Parathyroid adenoma (tissue), 2 donors: ENCODE measurements around the gene TMED7.
"Not testable (repeated sequence)": the region's sequence is repeated elsewhere in the genome, so short reads cannot be mapped to it uniquely, and the experiment has no call there.

Experiments used
- H2AFZ ChIP-seq: fragments of 300-600 bp; sonication (generic); one replicate; pipeline ENCODE4 v1.7.0; 2017; ENCODE audit warnings: antibody characterized with exemption, mild to moderate bottlenecking
- H3K27ac ChIP-seq: fragments of 300-600 bp; sonication (generic); one replicate; pipeline ENCODE4 v1.7.0; 2017
- H3K27me3 ChIP-seq: fragments of 300-600 bp; sonication (generic); one replicate; pipeline ENCODE4 v1.7.0; 2017; ENCODE audit warnings: low read length; ENCODE audit not compliant: control insufficient read depth, insufficient read depth
- H3K36me3 ChIP-seq: fragments of 300-600 bp; sonication (generic); one replicate; pipeline ENCODE4 v1.7.0; 2017; ENCODE audit warnings: low read length; ENCODE audit not compliant: control insufficient read depth, insufficient read depth
- H3K4me1 ChIP-seq: fragments of 300-600 bp; sonication (generic); one replicate; pipeline ENCODE4 v1.7.0; 2017; ENCODE audit warnings: control low read depth
- H3K4me2 ChIP-seq: fragments of 300-600 bp; sonication (generic); one replicate; pipeline ENCODE4 v1.7.0; 2017; ENCODE audit warnings: low read length
- H3K4me3 ChIP-seq: fragments of 300-600 bp; sonication (generic); one replicate; pipeline ENCODE4 v1.7.0; 2017; ENCODE audit warnings: low read depth, low read length
- H3K79me2 ChIP-seq: fragments of 300-600 bp; sonication (generic); one replicate; pipeline ENCODE4 v1.7.0; 2017; ENCODE audit warnings: control low read depth
- H3K9ac ChIP-seq: fragments of 300-600 bp; sonication (generic); one replicate; pipeline ENCODE4 v1.7.0; 2017; ENCODE audit warnings: mild to moderate bottlenecking
- H3K9me3 ChIP-seq: fragments of 300-600 bp; sonication (generic); one replicate; pipeline ENCODE4 v1.7.0; 2017; ENCODE audit warnings: low read length; ENCODE audit not compliant: control insufficient read depth
- TF ChIP-seq, protein P1 (sequence below): fragments of 300-600 bp; sonication (generic); IDR thresholded peaks from one replicate; pipeline ENCODE4 v1.7.0; 2017; ENCODE audit warnings: antibody characterized with exemption, mild to moderate bottlenecking
- donor health status: primary hyperparathyroidism.

Gene TMED7

DNA sequence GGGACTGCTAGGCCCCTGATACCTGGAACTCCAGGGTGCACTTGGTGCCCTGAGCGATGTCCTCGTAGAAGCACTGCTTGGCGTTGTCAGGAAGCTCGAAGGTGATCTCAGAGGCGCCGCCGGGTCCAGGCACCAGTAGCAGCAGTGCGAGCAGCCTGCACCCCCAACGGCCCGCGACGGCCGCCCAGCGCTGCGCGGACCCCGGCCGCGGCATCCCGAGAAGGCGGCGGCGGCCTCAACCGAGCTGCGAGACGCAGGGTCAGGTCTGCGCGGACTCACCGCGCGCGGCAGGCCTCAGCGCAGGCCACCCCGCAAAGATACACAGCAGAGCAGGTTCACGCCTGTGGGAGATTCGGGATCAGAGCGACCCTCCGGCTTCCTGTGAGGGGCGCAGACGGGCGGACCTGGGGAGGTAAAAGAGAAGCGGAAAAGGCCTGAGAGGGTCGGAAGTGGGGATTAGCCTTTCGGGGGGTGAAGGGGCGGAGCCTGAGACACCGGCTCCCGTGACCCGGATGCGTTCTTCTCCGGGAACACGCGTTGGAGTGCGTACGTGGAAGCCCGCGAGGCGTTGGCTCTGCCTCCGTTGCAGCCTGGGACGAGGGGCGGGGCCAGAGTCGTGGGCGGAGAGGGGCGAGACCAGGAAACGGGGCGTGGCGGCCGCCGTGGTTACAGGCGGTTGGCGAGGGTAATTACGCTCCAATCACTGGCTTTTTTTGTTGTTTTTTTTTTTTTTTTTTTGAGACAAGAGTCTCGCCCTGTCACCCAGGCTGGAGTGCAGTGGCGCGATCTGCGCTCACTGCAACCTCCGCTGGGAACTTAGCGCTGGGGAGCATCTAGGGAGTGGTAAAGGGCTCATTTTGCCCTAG lies at the start of gene TMED7:
Gene TMED7, minus strand, starts transcription at position 458 of the 866 bp plus-strand sequence. Its CDS starts 244 bp downstream, at position 214.
- Histone ChIP-seq H3K9ac (peak within 1 kb of the TSS; percentile 74), H3K4me2 (peak within 1 kb of the TSS; percentile 96), H3K27ac (peak within 1 kb of the TSS; percentile 81), H3K4me3 (peak within 1 kb of the TSS; percentile 99), H3K27me3 (no peaks in the 10 kb centered on the region), H3K4me1 (peaks cover 3% of the 10 kb centered on the region), H2AFZ (peak within 1 kb of the TSS; percentile 78), H3K9me3 (no peaks in the 10 kb centered on the region), H3K79me2 (peaks cover 18% of the 10 kb centered on the region), H3K36me3 (no peaks in the 10 kb centered on the region)
- TF ChIP-seq, protein P1, sequence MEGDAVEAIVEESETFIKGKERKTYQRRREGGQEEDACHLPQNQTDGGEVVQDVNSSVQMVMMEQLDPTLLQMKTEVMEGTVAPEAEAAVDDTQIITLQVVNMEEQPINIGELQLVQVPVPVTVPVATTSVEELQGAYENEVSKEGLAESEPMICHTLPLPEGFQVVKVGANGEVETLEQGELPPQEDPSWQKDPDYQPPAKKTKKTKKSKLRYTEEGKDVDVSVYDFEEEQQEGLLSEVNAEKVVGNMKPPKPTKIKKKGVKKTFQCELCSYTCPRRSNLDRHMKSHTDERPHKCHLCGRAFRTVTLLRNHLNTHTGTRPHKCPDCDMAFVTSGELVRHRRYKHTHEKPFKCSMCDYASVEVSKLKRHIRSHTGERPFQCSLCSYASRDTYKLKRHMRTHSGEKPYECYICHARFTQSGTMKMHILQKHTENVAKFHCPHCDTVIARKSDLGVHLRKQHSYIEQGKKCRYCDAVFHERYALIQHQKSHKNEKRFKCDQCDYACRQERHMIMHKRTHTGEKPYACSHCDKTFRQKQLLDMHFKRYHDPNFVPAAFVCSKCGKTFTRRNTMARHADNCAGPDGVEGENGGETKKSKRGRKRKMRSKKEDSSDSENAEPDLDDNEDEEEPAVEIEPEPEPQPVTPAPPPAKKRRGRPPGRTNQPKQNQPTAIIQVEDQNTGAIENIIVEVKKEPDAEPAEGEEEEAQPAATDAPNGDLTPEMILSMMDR, result no peak

GRCh38 chr5:115674782-115675181 lies 48.9 kb upstream of the TMED7 start:
- not testable (repeated sequence) for H3K4me3 ChIP-seq, H3K79me2 ChIP-seq, H3K27me3 ChIP-seq, H2AFZ ChIP-seq, H3K9me3 ChIP-seq, H3K27ac ChIP-seq, H3K36me3 ChIP-seq, H3K4me2 ChIP-seq, H3K9ac ChIP-seq, H3K4me1 ChIP-seq

- Histone ChIP-seq H3K36me3 (no peaks in the 10 kb centered on the region), H3K9ac (no peak overlapping the region), H3K4me3 (no peak overlapping the region), H3K9me3 (no peaks in the 10 kb centered on the region), H3K4me1 (no peaks in the 10 kb centered on the region), H3K4me2 (no peak overlapping the region), H3K79me2 (no peaks in the 10 kb centered on the region), H3K27ac (no peak overlapping the region), H3K27me3 (no peaks in the 10 kb centered on the region), H2AFZ (no peak overlapping the region)
- TF ChIP-seq, protein P1, result no peak
Measured at GRCh38 chr5:115673596-115673995, 47.8 kb upstream of the TMED7 start.

DNA sequence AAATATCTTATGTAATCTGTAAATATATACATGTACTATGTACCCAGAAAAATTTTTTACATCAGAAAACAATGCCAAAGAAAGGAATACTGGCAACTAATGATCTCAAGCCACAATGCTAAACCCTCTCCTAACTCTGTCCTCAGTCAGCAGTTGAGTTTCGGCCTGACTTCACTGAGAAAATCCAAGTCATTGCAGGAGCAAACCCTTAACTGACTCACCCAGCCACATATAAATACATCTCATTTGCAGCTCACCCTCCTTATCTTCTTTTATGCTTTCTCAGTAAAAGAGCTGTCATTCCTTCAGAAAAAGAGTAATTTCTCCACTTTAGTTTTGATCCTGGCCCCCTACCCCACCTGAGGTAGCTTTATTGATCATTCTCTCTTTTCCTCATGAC lies 46.1 kb upstream of the TMED7 start:
- TF ChIP-seq, protein P1, result no peak
- H3K27ac ChIP-seq, result no peak overlapping the region
- H2AFZ ChIP-seq, result no peak overlapping the region
- H3K4me2 ChIP-seq, result no peak overlapping the region
- no peaks in the 10 kb centered on the region for H3K4me1 ChIP-seq
- no peaks in the 10 kb centered on the region for H3K27me3 ChIP-seq
- H3K79me2 ChIP-seq, result no peaks in the 10 kb centered on the region
- no peak overlapping the region for H3K9ac ChIP-seq
- no peaks in the 10 kb centered on the region for H3K9me3 ChIP-seq
- no peaks in the 10 kb centered on the region for H3K36me3 ChIP-seq
- no peak overlapping the region for H3K4me3 ChIP-seq

DNA sequence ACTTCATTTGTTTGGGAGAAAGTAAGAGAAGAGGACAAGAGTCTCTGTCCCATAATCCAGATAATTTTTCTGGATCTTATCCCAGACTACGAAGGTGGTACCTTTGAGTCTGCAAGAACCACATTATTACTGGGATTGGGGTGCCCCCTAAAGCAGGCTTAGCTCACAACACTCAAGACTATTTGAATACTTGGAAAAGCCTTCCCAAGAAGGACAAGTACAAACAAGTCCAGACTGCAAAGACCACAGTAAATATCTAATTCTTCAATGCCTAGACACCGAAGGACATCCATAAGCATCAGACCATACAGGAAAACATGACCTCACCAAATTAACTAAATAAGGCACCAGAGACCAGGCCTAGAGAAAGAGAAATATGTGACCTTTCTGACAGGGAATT lies 40.2 kb upstream of the TMED7 start:
- Histone ChIP-seq H3K27ac (no peak overlapping the region), H3K27me3 (no peaks in the 10 kb centered on the region), H3K79me2 (no peaks in the 10 kb centered on the region), H3K4me2 (no peak overlapping the region), H3K36me3 (no peaks in the 10 kb centered on the region), H2AFZ (no peak overlapping the region), H3K4me1 (no peaks in the 10 kb centered on the region), H3K4me3 (no peak overlapping the region), H3K9me3 (no peaks in the 10 kb centered on the region), H3K9ac (no peak overlapping the region)
- TF ChIP-seq, protein P1, result no peak
